G401 (cell line): ENCODE measurements around the gene PRKCB. TPM values are rescaled to one million over a fixed set of nuclear protein-coding genes. Genes with fewer than 3 reads are reported as not detected.
A peak's percentile ranks its signal among the peaks of the same experiment; 100 is the strongest.
"Not testable (repeated sequence)": the region's sequence is repeated elsewhere in the genome, so short reads cannot be mapped to it uniquely, and the experiment has no call there.

ENCODE experiments used
- DNase-seq: peaks from one replicate; pipeline ENCODE4 v3.0.0-alpha.2; 2015; ENCODE audit warnings: low spot score
- in situ Hi-C: cut with HindIII; loops from 2 replicates; pipeline ENCODE4 v1.10.0; 2016; ENCODE audit warnings: low sequenced_read_pairs, mixed read lengths
- total RNA-seq: library from RNA; depleted of rRNA; stranded (reverse); fragments of >200 nt; shearing (Covaris generic); gene quantifications from 2 replicates; pipeline ENCODE4 v1.2.3, GENCODE V29; 2014

Gene PRKCB
- total RNA-seq, 1 experiment from 2014 or later = not detected

DNA sequence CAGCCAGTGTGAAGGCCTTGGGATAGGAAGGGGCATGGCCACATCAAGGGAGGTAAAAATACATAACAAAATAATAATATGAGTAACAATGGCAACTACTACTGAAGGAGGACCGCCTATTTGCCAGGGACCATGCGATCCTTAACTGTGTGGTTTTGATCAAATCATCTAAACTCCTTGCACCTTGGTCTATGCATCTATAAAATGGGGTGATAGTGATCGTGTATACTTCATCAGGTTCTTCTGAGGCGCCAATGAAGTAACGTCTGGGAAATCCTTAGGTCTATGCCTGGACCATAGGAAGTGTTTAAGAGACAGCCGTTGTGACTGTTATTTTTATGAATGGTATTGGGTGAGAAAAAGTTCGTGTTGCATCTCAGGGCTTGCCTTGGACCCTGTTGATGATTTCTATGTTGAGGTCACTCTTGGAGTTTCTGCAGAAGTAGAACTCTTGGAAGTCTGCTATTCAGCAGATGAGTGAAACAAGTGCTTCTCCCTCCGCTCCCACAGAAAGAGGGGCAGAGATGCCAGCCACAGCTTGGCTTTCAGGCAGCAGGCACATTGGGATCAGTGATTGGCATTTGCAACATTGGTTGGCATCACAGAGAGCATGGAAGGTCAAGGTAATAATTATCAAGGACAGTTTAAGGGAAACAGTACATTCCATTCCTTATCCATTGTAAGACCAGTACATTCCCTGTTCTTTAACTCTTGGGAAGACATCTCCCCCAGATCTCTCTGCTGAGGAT, 63.1 kb downstream of the PRKCB start:
- DNase-seq = no peak
- in situ Hi-C loops = no loop called here

DNA sequence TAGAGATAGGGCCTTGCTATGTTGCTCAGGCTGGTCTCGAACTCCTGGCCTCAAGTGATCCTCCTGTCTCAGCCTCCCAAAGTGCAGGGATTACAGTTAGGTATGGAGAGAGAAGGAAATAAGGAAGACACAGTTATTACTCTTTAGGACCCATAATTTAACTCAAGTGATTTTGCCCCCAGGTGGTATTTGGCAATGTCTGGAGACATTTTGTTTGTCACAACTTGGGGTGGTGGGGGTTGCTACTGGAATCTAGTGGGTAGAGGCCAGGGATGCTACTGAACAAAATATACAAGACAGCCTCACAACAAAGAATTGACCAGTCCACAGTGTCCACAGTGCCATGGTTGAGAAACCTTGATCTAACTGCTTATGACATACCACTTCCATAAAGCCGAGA, 64.1 kb downstream of the PRKCB start:
- DNase-seq = no peak
- in situ Hi-C loops = no loop called here

DNA sequence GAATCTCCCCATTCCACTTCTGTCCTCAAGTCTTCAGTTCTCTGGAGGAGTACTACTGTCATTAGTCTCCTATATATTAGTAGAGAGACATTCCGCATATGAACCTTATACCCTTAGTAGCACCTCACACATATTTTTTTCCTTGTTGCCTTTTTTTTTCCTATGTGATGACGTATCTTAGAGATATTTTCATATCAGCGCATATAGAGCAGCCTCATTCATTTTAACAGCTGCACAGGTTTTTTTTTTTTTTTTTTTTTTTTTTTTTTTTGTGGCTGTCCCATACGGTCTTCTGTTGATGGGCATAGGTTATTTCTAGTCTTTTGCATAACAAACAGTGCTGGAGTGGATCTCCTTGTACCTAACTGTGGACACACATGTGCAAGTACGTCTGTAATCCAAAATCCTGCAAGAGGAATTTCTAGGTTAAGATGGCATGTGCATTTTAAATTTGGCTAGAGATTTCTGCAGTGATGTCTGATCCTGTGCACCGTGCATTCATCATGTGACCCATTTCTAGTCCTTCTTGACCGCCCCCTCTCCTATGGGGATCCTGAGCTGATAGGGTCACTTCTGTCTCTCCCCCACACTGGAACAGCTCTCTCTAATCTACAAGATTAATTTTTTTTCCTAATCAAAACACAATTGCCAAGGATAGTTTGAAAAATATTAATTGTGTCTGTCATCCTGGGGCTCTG, 64.8 kb downstream of the PRKCB start:
- DNase-seq = no peak
- in situ Hi-C loops = no loop called here

DNA sequence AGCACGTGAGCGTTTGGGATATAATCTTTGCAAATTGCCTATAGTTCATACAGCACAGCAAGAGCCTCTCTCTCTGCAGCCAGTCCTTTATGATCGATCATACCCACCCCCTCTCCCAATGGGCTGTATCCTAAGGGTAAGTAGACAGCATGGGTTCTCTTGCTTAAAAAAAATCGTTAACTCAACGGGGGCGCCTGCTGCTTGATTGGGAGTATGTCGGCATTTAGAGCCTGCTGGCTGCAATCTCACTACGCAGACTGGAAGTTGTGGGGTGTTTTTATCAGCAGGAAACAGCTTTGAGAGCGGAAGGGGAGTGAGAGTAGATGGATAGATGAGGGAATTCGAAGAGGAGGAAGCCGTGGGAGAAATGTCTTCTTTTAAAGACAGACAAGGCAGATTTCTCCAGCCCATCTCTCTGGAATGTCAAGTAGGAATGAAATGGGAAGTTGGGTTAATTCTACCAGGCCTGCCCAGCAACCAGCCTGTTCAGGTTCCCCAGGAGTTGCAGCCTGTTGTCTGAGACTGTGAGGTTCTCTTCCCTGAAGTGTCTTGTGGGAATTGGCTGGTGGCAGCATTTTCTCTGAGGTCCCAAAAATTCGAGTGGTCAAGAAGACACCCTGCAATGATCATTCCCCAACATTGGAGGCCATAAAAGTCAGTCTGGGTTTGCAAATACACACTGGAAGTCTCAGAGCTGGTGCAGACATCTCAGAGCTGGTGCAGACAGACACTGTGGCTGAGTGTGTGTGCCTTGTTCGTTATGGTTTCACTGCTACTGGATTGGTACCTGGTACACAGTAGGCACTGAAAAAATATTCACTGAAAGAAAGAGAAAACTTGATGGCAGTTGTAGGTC, 65.6 kb downstream of the PRKCB start:
- no peak for DNase-seq
- in situ Hi-C loops = no loop called here

DNA sequence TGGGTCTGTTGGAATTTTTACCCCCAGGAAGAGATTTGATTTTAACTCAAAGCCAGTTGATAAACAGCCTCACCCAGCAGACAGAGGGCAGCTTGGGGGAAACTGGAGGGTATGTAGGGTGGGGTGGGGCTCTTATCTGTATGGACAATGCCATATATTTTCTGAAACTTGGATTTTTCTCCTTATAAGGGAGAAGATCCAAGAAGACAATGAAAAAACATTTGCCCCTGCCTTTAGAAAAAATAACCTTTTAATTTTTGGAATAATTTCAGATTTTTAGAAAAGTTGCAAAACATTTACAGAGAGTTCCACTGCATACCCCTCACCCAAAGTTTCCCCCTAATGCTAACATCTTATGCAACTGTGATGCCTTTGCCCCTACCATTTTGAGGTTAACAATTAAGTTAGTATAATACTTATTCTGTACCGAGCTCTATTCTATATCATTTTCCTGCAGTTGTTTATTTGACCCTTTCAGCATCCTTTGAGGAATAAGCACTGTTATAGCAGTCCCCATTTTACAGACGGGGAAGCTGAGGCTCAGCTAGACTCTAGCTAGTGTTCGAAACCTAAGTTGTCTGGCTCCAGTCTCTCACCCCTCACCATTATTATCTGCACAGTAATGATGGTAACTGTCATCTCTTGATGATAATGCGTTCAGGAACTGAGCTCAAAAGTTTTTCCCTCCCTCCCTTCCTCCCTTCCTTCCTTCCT, 66.4 kb downstream of the PRKCB start:
- in situ Hi-C loops = no loop called here
- DNase-seq = no peak

DNA sequence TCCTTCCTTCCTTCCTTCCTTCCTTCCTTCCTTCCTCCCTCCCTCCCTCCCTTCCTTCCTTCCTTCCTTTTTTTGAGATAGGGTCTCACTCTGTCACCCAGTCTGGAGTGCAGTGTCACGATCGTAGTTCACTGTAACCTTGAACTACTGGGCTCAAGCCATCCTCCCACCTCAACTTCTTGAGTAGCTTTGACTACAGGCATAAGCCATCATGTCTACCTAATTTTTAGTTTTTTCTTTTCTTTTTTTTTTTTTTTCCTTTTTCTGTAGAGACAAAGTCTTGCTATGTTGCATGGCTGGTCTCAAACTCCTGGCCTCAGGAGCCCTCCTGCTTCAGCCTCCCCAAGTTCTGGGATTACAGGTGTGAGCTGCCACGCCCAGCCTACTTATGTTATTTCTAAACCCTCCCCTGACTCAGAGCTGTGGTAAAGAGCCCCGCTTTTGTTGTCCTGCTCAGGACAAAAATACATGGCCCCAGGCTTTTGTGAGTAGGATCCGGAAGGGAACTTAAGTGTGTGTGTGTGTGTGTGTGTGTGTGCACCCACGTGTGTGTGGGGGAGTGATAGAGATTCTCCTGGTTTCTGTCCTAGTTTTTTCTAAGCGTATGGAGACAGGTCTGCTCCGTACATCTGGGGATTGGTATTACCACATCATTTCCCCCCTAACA, 67.1 kb downstream of the PRKCB start:
- in situ Hi-C loops = no loop called here
- DNase-seq = no peak

DNA sequence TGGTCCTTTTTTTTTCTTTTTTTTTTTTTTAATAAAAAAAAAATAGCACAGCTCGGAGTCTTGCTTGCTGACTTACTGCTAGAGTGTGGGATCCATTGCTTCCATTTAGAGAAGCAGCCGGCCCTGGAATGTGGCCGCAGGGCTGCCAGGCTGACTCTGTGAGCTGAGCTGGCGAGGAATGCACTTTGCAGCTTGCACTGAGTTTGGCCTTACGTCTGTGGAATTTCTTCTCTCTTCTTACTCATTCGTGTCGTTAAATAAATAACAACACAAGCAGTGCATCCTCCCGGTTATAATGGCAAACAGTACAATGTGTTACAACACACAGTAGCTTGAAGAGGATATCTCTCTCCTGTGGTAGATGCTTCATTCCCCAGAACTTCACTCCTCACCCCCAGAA, 69.2 kb downstream of the PRKCB start:
- peak; percentile 78 for DNase-seq
- in situ Hi-C loops = no loop called here

DNA sequence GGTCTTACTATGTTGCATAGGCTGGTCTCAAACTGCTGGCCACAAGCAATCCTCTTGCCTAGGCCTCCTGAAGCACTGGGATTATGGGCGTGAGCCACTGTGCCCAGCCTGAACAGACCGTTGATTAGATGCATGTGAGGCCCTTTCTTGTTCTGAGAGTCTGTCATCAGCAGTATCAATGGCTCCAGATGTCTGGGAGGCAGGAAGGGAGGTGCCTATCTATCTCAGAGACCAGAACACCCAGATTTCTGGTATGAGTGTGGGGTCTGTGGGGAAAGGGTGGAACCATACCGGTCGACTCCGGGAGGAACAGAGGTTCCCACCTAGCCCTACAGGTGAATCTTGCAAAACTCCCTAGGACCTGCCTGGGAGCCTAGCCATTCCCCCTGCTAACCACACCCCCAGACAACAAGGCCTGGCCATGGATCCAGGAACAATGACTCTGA, 71.7 kb downstream of the PRKCB start:
- in situ Hi-C loops = no loop called here
- DNase-seq = no peak

DNA sequence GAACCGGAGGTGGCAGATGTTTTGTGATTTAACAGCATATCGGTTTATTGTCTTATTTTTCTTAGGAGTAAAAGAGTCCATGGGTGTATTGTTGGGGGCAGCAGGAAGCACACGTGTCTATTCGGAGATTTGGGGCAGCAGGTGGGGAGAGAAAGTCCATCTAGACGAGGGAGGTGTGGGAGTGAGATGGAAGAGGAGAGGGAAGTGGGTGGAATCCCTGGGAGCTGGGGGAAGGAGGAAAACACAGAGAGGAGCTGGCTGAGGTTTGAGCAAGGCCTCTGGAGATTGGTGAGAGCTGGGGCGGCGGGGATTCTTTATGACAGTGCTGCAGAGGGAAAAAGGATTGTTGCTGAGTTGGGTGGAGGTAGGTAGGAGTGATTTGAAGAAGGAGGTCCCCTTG, 72.1 kb downstream of the PRKCB start:
- in situ Hi-C loops = no loop called here
- DNase-seq = no peak

DNA sequence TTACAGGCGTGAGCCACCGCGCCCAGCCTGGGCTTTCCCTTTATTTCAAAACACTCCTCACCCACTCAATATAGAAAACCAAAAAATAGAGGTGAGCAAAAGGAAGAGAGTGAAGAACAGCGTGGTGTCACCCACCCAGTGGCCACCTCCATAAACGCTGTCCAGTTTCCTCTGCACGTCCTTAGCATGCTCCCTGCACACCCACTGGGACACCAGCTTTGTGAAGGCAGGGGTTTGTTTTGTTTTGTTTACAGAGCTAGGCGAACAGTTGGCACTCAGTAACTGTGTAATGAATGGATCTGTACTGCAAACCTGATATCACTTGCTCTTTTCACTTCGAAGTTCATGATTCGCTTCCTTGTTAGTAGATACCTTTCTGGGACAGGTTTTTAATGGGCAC, 73.0 kb downstream of the PRKCB start:
- in situ Hi-C loops = no loop called here
- no peak for DNase-seq

DNA sequence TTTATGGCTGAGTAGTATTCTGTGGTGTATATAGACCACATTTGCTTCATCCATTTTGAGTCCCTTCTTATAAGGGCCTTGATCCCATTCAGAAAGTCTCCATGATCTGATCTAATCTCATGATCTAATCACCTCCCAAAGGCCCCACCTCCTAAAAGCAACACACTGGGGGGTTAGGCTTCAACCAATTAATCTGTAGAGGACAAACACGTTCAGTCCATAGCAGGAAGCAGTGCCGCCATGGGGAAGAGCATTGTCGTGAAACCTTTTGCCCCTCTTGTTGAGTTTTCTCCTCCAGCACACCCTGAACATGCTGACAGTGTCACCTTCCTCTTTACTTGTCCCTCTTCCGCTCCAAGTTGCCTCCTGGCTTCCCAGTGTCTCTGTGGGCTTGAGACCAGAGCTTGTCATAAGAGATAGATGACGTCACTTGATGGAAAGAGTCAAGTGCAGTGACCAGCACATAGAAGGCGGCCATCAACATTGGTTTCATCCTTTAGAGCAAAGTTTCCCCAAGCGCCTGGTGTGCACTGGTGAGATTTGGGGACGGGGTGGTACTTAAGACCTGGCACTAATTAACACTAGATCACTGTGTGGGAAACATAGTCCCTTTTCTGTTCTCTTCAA, 74.1 kb downstream of the PRKCB start:
- in situ Hi-C loops = no loop called here
- no peak for DNase-seq

DNA sequence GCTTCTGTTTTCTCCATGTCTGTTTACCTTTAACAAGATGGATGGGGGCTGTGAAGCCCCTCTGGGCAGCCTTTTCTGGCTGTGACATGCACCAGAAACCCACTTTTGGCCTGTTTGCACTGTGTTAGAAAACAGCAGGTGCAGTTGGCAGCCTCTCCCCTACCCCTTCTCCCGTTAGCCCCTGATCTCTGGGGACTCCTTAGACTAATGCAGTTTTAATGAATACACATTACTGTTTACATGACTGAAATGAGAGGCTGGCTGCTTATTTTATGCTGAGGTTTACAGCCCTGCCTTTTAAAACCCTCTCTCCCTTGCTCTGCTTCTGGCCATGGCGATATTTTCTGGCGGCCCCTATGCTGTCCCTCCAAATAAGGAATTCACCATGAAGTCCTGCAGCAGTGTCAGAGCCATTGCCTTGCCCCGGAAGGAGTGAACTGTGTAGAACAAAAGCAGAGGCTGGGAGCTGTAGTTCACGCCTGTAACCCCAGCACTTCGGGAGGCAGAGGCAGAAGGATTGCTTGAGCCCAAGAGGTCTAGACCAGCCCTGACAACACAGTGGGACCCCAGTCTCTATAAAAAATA, 79.3 kb downstream of the PRKCB start:
- DNase-seq = no peak
- in situ Hi-C loops = no loop called here

DNA sequence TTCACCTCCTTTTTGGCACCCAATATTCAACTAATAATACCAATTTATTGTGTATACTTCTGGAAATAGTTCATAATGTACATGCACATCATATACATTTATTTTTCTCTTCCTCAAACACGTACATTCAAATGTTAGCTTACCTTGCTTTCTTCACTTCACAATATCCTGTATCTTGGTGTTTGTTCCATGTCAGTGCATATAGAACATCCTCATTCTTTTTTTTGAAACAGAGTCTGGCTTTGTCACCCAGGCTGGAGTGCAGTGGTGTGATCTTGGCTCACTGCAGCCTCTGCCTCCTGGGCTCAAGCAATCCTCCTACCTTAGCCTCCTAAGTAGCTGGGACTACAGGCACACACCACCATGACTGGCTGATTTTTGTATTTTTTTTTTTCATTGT, 80.8 kb downstream of the PRKCB start:
- in situ Hi-C loops, DNase-seq: not testable (repeated sequence)

DNA sequence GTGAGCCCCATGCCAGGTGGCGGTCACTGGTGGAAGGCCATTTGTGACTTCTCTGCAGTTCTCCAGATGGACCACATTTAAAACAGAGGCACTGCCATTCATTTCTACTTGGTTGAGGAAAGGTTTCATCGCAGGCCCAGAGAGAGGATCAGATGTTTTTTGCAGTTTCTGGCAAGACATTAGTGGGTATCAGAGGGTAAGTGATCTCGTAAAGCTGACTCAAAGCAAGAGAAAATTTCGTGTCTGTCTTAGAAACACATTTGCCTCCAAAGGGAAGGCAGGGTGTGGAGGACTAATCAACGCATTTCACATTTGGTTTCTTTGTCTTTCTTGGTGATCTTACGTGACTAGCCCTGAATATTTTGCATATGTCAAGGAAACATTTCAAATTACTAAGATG, 81.8 kb downstream of the PRKCB start:
- in situ Hi-C loops = no loop called here
- no peak for DNase-seq

DNA sequence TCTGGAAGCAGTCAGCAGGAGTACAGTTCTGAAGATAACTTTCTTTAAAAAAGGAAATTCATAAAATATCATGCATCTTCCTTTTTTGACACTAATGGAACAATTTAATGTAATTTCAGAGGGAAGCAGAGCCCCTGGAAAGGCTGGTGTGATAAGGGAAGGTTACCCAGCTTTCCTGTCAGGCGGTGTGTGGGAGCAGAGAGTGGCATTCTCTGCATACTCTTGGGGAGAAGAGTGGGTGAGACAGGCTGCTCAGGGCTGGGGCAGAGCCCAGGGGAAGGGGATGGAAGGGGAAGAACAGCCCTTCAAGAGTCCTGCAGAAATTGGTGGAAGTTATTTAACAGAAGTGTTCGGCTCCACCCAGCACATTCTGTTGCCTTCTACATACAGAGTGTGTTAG, 84.7 kb downstream of the PRKCB start:
- in situ Hi-C loops = no loop called here
- DNase-seq = no peak

DNA sequence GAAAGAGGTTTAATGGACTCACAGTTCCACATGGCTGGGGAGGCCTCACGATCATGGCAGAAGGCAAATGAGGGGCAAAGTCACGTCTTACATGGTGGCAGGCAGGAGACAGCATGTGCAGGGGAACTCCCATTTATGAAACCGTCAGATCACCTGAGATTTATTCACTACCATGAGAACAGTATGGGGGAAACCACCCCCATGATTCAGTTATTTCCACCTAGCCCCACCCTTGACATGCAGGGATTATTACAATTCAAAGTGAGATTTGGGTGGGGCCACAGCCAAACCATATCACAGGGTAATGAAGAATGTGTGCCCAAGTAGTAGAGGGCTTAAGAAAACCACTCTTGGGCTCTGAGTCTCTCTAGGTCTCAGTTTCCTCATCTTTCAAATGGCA, 85.1 kb downstream of the PRKCB start:
- no peak for DNase-seq
- in situ Hi-C loops = no loop called here

DNA sequence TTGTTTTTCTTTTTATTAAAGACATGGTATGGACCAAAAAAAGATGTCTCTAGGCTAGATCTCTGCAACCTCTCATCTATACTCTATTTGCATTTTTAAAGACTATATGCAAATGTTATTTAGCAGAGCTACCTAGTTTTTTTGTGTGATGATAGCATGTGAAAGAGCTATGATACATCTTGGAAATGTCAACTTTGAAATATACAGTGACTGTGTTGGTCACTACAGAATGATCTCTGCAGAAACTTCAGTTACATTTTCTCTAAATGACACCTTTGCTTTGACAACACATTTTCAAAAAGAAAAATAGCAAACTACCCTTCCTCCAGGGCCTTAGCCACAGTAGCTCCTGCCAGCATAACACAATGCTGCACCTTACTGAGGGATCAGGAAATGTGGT, 86.6 kb downstream of the PRKCB start:
- in situ Hi-C loops = no loop called here

DNA sequence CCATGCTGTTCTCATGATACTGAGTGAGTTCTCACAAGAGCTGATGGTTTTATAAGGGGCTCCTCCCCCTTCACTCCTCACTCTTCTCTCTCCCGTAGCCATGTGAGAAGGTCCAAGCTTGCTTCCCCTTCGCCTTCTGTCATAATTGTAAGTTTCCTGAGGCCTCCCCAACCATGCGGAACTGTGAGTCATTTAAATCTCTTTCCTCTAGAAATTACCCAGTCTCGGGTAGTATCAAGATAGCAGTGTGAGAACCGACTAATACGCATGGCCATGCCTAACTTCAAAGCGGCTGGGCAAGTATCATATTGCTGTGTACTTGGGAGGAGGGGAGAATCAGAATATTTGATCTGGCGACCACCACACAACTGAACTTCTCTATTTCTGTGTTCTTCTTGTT, 88.3 kb downstream of the PRKCB start:
- in situ Hi-C loops = no loop called here
- DNase-seq = no peak

More for the DNA sequence above, 86.6 kb downstream of the PRKCB start:
- no peak for DNase-seq
